HL-60 (cell line): ENCODE results near the gene CDH20.

Experiments
- DNase-seq, 2 experiments: peaks; one replicate each; pipeline ENCODE4 v3.0.0-alpha.2; 2010 to 2020; ENCODE audit warnings: low read depth in 1 of 2, low spot score in 1 of 2
- H3K27ac ChIP-seq: fragments of 250-450 bp; sonication (Bioruptor Pico); replicated peaks from 2 replicates; pipeline ENCODE4 v1.5.1; 2020; ENCODE audit warnings: mild to moderate bottlenecking, moderate library complexity
- H3K27me3 ChIP-seq: fragments of 250-450 bp; sonication (Bioruptor Pico); 2 replicates; pipeline ENCODE4 v1.5.1; 2021; ENCODE audit warnings: mild to moderate bottlenecking, moderate library complexity; ENCODE audit not compliant: insufficient read depth, poor library complexity, severe bottlenecking
- H3K4me3 ChIP-seq: replicated peaks from 2 replicates; pipeline ENCODE4 v1.5.1; 2011; ENCODE audit warnings: mild to moderate bottlenecking, control low read depth, low read length; ENCODE audit not compliant: insufficient read depth
- CTCF ChIP-seq: IDR thresholded peaks from one replicate; pipeline ENCODE4 v1.5.1; 2011; ENCODE audit warnings: low read length, control low read depth, inconsistent platforms; ENCODE audit not compliant: insufficient read depth
- GABPA ChIP-seq: IDR thresholded peaks from 2 replicates; pipeline ENCODE4 v1.6.1; 2012; ENCODE audit warnings: low read depth
- POLR2AphosphoS5 ChIP-seq: IDR thresholded peaks from 2 replicates; pipeline ENCODE4 v1.6.1; 2012; ENCODE audit warnings: low read depth
- REST ChIP-seq: IDR thresholded peaks from 2 replicates; pipeline ENCODE4 v1.6.1; 2012; ENCODE audit warnings: low read depth; ENCODE audit not compliant: insufficient replicate concordance
- SPI1 ChIP-seq: IDR thresholded peaks from 2 replicates; pipeline ENCODE4 v1.6.1; 2012; ENCODE audit warnings: low read depth, mild to moderate bottlenecking, borderline replicate concordance

CDH20 gene

GRCh38 chr18:61326407-61326806 is 6.8 kb upstream of the CDH20 start:
- Histone ChIP-seq H3K27ac (no peak overlapping the region), H3K27me3 (peaks cover 5% of the 10 kb centered on the region), H3K4me3 (no peak overlapping the region)
- TF ChIP-seq SPI1 (no peak), GABPA (no peak), CTCF (no peak), POLR2AphosphoS5 (no peak), REST (no peak)
- no peak for DNase-seq

GRCh38 chr18:61329398-61329797 is 3.8 kb upstream of the CDH20 start:
- Histone ChIP-seq H3K4me3 (no peak overlapping the region), H3K27me3 (peaks cover 29% of the 10 kb centered on the region), H3K27ac (no peak overlapping the region)
- no peak for DNase-seq
- no peak for TF ChIP-seq REST
- no peak for TF ChIP-seq GABPA
- no peak for TF ChIP-seq SPI1
- TF ChIP-seq POLR2AphosphoS5 = no peak
- TF ChIP-seq CTCF = no peak

- no peak for TF ChIP-seq SPI1
- TF ChIP-seq CTCF = no peak
- no peak for TF ChIP-seq POLR2AphosphoS5
- Histone ChIP-seq H3K4me3 (no peak overlapping the region), H3K27me3 (peaks cover 46% of the 10 kb centered on the region), H3K27ac (no peak overlapping the region)
- no peak for DNase-seq
Measured at GRCh38 chr18:61331051-61331450, 2.2 kb upstream of the CDH20 start.

GRCh38 chr18:61333746-61334490 is 688 bp downstream of the CDH20 start:
- TF ChIP-seq REST (no peak), GABPA (no peak), POLR2AphosphoS5 (no peak), SPI1 (no peak), CTCF (no peak)
- peaks cover 59% of the 10 kb centered on the region for H3K27me3 ChIP-seq
- H3K4me3 ChIP-seq = no peak overlapping the region
- H3K27ac ChIP-seq = no peak overlapping the region
- DNase-seq = no peak
